ENCODE measurements around the gene GH1. TPM values are rescaled to one million over a fixed set of nuclear protein-coding genes. Genes with fewer than 3 reads are reported as not detected.
"Not testable (repeated sequence)": the region's sequence is repeated elsewhere in the genome, so short reads cannot be mapped to it uniquely, and the experiment has no call there.

GH1 gene
- total RNA-seq, 2 donors from 2014 or later: not detected

GRCh38 chr17:63869491-63870291, 48.9 kb downstream of the GH1 start:
- H3K9ac ChIP-seq (ENCODE audit: extremely low read depth, low read length, poor library complexity, severe bottlenecking); H3K4me1 ChIP-seq (ENCODE audit: control insufficient read depth, insufficient read depth, low read length); H3K9me3 ChIP-seq (ENCODE audit: control insufficient read depth, low read length); H3K36me3 ChIP-seq (ENCODE audit: control insufficient read depth, insufficient read depth, low read length); H3K4me1 Mint-ChIP-seq; DNase-seq; H3K27me3 Mint-ChIP-seq (ENCODE audit: insufficient read depth); H3K27ac Mint-ChIP-seq; H3K36me3 Mint-ChIP-seq (ENCODE audit: low read depth); H3K27ac ChIP-seq (ENCODE audit: low read depth, low read length); H3K4me3 Mint-ChIP-seq; H3K27me3 ChIP-seq (ENCODE audit: control insufficient read depth, insufficient read depth, low read length, poor library complexity, severe bottlenecking); H3K9me3 Mint-ChIP-seq; H3K4me3 ChIP-seq (ENCODE audit: low read length): not testable (repeated sequence)
- 84 to 85% methylated on average over 5 to 8 of the region's 9 CpGs for WGBS, 2 experiments (ENCODE audit: insufficient coverage in 1 of 2, insufficient read length in 1 of 2)
- TF ChIP-seq CTCF (conservative IDR thresholded peaks at IDR 0.05): peak; percentile 66

Other genes starting within 250 kb of the GH1 start
- gene LIMD2, start 218.7 kb downstream of the GH1 start, total RNA-seq: 100 to 1,000 TPM in 1 of 2 donors, 10 to 100 TPM in 1; 97.5 to 111 TPM
- 10 to 100 TPM; 49.7 to 73.1 TPM for gene STRADA, start 177.0 kb downstream of the GH1 start, total RNA-seq
- 10 to 100 TPM; 57.3 to 65.7 TPM for gene CCDC47, start 145.2 kb downstream of the GH1 start, total RNA-seq
- 100 to 1,000 TPM; 154 to 171 TPM for gene DDX42, start 144.7 kb downstream of the GH1 start, total RNA-seq
- gene PSMC5, start 91.4 kb downstream of the GH1 start, total RNA-seq: 100 to 1,000 TPM; 137 TPM
- 10 to 100 TPM; 58.5 to 72.3 TPM for gene FTSJ3, start 91.2 kb downstream of the GH1 start, total RNA-seq
- 10 to 100 TPM; 68.8 to 82.1 TPM for gene SMARCD2, start 76.2 kb downstream of the GH1 start, total RNA-seq
- gene CSH2, start 45.2 kb downstream of the GH1 start, total RNA-seq: under 1 TPM in 1 of 2 donors, not detected in 1; 0.57 TPM
- gene GH2, start 36.9 kb downstream of the GH1 start, total RNA-seq: under 1 TPM; 0.42 to 0.49 TPM
- under 1 TPM in 1 of 2 donors, not detected in 1; 0.64 TPM for gene CSH1, start 22.3 kb downstream of the GH1 start, total RNA-seq
- gene CSHL1, start 7.6 kb downstream of the GH1 start, total RNA-seq: not detected
- gene CD79B, start 13.5 kb upstream of the GH1 start, total RNA-seq: under 1 TPM; 0.35 to 0.44 TPM
- gene SCN4A, start 54.1 kb upstream of the GH1 start, total RNA-seq: 1 to 10 TPM; 3.9 to 4.4 TPM
- gene PRR29, start 79.5 kb upstream of the GH1 start, total RNA-seq: 1 to 10 TPM; 3.3 to 6.1 TPM
- gene ICAM2, start 101.8 kb upstream of the GH1 start, total RNA-seq: under 1 TPM in 1 of 2 donors, not detected in 1; 0.75 TPM
- gene ERN1, start 211.3 kb upstream of the GH1 start, total RNA-seq: 10 to 100 TPM in 1 of 2 donors, 1 to 10 TPM in 1; 9.0 to 13.7 TPM

All from endodermal cell (in vitro differentiated cells).